ENCODE measurements around the gene C16orf74. TPM values are rescaled to one million over a fixed set of nuclear protein-coding genes. Genes with fewer than 3 reads are reported as not detected.

Gene C16orf74
- total and polyA plus RNA-seq, 2 of the 13 experiments (the other 11 are each of a cell fraction or from before 2014, with no cell fraction given), result 0.13 to 0.29 TPM

DNA sequence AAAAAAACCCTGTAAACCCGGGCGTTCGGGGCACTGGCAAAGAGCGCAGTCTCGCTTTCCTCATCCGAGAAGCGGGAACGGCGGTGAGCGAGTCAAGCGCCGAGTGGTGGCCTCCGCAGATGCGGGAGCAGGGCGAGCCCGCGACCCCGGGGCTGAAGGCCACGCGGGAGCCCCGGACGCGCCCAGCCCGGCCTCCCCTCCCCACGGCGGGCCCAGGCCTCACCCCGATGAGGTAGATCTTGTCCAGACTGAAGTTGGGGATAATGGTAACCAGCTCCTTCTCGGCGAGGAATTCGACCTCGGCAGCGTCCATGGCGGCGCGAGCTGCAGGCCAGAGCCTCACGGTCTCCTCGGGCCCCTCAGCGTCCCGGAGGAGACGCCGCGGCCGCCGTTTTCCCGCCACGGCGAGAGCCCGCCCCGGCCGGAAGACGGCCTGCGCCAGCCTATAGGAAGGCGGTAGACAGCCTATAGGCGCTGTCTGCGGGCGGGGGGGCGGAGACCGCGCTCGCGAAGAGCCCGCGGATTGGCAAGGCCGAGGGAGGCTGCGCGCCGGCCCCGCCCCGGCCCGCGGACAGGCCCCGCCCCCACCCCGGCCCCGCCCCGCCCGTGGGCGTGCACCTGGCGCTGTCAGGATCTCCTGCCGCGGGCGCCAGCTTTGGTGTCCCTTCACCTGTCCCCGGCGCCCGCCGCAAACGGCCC, 62.2 kb downstream of the C16orf74 start, which contains the start of gene GINS2 (continued):
- TF ChIP-seq LCORL (IDR thresholded peaks at IDR 0.05) (no peak), LCORL (CRISPR knock-in tag; IDR thresholded peaks at IDR 0.05) (no peak), ZMYM2 (CRISPR knock-in tag; IDR thresholded peaks at IDR 0.05) (no peak), PTBP1 (IDR thresholded peaks at IDR 0.05; ENCODE audit: low read depth, low read length, poor library complexity, severe bottlenecking) (no peak), ZNF781 (CRISPR knock-in tag; IDR thresholded peaks at IDR 0.05; ENCODE audit: borderline replicate concordance, not compliant biosample characterization) (peak; percentile 44), KDM1A (CRISPR knock-in tag; IDR thresholded peaks at IDR 0.05) (no peak), ZBTB21 (CRISPR knock-in tag; IDR thresholded peaks at IDR 0.05) (no peak), FOXO1 (CRISPR knock-in tag; IDR thresholded peaks at IDR 0.05) (no peak; the same call in 1 of the 2 replicates), RELA (CRISPR knock-in tag; IDR thresholded peaks at IDR 0.05) (no peak), SRF (IDR thresholded peaks at IDR 0.05; ENCODE audit: low read depth, low read length) (no peak), BCL6 (CRISPR knock-in tag; IDR thresholded peaks at IDR 0.05) (no peak), ZNF672 (CRISPR knock-in tag; IDR thresholded peaks at IDR 0.05) (no peak), KLF6 (CRISPR knock-in tag; IDR thresholded peaks at IDR 0.05) (0 out of 2 replicates have a peak, but pooled peaks have one; percentile 28), CCDC6 (CRISPR knock-in tag; IDR thresholded peaks at IDR 0.05) (peak; percentile 87)
- TF ChIP-seq, protein P1, sequence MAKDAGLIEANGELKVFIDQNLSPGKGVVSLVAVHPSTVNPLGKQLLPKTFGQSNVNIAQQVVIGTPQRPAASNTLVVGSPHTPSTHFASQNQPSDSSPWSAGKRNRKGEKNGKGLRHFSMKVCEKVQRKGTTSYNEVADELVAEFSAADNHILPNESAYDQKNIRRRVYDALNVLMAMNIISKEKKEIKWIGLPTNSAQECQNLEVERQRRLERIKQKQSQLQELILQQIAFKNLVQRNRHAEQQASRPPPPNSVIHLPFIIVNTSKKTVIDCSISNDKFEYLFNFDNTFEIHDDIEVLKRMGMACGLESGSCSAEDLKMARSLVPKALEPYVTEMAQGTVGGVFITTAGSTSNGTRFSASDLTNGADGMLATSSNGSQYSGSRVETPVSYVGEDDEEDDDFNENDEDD (CRISPR knock-in tag; IDR thresholded peaks at IDR 0.05; ENCODE audit: borderline replicate concordance), result peak; percentile 100
- TF ChIP-seq, protein P2, sequence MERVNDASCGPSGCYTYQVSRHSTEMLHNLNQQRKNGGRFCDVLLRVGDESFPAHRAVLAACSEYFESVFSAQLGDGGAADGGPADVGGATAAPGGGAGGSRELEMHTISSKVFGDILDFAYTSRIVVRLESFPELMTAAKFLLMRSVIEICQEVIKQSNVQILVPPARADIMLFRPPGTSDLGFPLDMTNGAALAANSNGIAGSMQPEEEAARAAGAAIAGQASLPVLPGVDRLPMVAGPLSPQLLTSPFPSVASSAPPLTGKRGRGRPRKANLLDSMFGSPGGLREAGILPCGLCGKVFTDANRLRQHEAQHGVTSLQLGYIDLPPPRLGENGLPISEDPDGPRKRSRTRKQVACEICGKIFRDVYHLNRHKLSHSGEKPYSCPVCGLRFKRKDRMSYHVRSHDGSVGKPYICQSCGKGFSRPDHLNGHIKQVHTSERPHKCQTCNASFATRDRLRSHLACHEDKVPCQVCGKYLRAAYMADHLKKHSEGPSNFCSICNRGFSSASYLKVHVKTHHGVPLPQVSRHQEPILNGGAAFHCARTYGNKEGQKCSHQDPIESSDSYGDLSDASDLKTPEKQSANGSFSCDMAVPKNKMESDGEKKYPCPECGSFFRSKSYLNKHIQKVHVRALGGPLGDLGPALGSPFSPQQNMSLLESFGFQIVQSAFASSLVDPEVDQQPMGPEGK (CRISPR knock-in tag; IDR thresholded peaks at IDR 0.05), result no peak
- TF ChIP-seq, protein P3, sequence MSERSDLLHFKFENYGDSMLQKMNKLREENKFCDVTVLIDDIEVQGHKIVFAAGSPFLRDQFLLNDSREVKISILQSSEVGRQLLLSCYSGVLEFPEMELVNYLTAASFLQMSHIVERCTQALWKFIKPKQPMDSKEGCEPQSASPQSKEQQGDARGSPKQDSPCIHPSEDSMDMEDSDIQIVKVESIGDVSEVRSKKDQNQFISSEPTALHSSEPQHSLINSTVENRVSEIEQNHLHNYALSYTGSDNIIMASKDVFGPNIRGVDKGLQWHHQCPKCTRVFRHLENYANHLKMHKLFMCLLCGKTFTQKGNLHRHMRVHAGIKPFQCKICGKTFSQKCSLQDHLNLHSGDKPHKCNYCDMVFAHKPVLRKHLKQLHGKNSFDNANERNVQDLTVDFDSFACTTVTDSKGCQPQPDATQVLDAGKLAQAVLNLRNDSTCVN (CRISPR knock-in tag; IDR thresholded peaks at IDR 0.05; ENCODE audit: borderline replicate concordance), result no peak
- TF ChIP-seq, protein P4, sequence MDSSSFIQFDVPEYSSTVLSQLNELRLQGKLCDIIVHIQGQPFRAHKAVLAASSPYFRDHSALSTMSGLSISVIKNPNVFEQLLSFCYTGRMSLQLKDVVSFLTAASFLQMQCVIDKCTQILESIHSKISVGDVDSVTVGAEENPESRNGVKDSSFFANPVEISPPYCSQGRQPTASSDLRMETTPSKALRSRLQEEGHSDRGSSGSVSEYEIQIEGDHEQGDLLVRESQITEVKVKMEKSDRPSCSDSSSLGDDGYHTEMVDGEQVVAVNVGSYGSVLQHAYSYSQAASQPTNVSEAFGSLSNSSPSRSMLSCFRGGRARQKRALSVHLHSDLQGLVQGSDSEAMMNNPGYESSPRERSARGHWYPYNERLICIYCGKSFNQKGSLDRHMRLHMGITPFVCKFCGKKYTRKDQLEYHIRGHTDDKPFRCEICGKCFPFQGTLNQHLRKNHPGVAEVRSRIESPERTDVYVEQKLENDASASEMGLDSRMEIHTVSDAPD (CRISPR knock-in tag; IDR thresholded peaks at IDR 0.05), result no peak
- TF ChIP-seq, protein P5, sequence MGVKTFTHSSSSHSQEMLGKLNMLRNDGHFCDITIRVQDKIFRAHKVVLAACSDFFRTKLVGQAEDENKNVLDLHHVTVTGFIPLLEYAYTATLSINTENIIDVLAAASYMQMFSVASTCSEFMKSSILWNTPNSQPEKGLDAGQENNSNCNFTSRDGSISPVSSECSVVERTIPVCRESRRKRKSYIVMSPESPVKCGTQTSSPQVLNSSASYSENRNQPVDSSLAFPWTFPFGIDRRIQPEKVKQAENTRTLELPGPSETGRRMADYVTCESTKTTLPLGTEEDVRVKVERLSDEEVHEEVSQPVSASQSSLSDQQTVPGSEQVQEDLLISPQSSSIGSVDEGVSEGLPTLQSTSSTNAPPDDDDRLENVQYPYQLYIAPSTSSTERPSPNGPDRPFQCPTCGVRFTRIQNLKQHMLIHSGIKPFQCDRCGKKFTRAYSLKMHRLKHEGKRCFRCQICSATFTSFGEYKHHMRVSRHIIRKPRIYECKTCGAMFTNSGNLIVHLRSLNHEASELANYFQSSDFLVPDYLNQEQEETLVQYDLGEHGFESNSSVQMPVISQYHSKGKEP (CRISPR knock-in tag; IDR thresholded peaks at IDR 0.05), result no peak
